ENCODE data around the gene KATNAL2.

Gene KATNAL2

GRCh38 chr18:47110492-47111274 lies 193.3 kb downstream of the KATNAL2 start:
- no peak for DNase-seq (ENCODE audit: low read depth in 2 of 2)

GRCh38 chr18:47113796-47114540 lies 196.6 kb downstream of the KATNAL2 start:
- DNase-seq (ENCODE audit: low read depth in 2 of 2): no peak

GRCh38 chr18:47115205-47115604 lies 197.8 kb downstream of the KATNAL2 start:
- no peak for DNase-seq (ENCODE audit: low read depth in 2 of 2)

- DNase-seq (ENCODE audit: low read depth in 2 of 2): no peak
These were observed 201.6 kb downstream of the KATNAL2 start for GRCh38 chr18:47118981-47119380.

- DNase-seq (ENCODE audit: low read depth in 2 of 2): no peak
These were observed 203.0 kb downstream of the KATNAL2 start for GRCh38 chr18:47120428-47120827.

GRCh38 chr18:47121146-47121545 lies 203.7 kb downstream of the KATNAL2 start:
- DNase-seq (ENCODE audit: low read depth in 2 of 2): no peak

- DNase-seq (ENCODE audit: low read depth in 2 of 2): no peak
These were observed 223.9 kb downstream of the KATNAL2 start for GRCh38 chr18:47141289-47141688.

- no peak for DNase-seq (ENCODE audit: low read depth in 2 of 2)
These were observed 225.8 kb downstream of the KATNAL2 start for GRCh38 chr18:47143153-47143552.

- no peak for DNase-seq (ENCODE audit: low read depth in 2 of 2)
These were observed 226.6 kb downstream of the KATNAL2 start for GRCh38 chr18:47143899-47144485.

GRCh38 chr18:47146206-47146605 lies 228.8 kb downstream of the KATNAL2 start:
- no peak for DNase-seq (ENCODE audit: low read depth in 2 of 2)

GRCh38 chr18:47149457-47150028 lies 232.1 kb downstream of the KATNAL2 start:
- no peak for DNase-seq (ENCODE audit: low read depth in 2 of 2)

GRCh38 chr18:47150029-47150823 lies 232.8 kb downstream of the KATNAL2 start, which contains the start of gene HDHD2:
Gene HDHD2 (minus strand): TSS chr18:47150500. CDS start chr18:47136439, 14,061 bp downstream.
- peak; percentile 53 to 66 for DNase-seq (ENCODE audit: low read depth in 2 of 2)

GRCh38 chr18:47150824-47151366 lies 233.5 kb downstream of the KATNAL2 start:
- no peak for DNase-seq (ENCODE audit: low read depth in 2 of 2)

- no peak for DNase-seq (ENCODE audit: low read depth in 2 of 2)
These were observed 234.0 kb downstream of the KATNAL2 start for GRCh38 chr18:47151439-47151838.

All from stimulated activated CD8-positive, alpha-beta memory T cell treated with anti-CD3 and anti-CD28 coated beads, Interleukin-15, amount 100 ng/mL, for 4 hours (primary cell).